Stimulated activated CD4-positive, alpha-beta T cell treated with anti-CD3 and anti-CD28 coated beads, TNF-alpha, amount 100 ng/mL, for 4 hours (primary cell): ENCODE measurements around the gene GNB1L.
"Not testable (repeated sequence)": the region's sequence is repeated elsewhere in the genome, so short reads cannot be mapped to it uniquely, and the experiment has no call there.

Source experiments
- DNase-seq, 3 experiments: peaks; one replicate each; pipeline ENCODE4 v3.0.0-alpha.2; 2020; ENCODE audit warnings: low read depth in 3 of 3

GNB1L gene

DNA sequence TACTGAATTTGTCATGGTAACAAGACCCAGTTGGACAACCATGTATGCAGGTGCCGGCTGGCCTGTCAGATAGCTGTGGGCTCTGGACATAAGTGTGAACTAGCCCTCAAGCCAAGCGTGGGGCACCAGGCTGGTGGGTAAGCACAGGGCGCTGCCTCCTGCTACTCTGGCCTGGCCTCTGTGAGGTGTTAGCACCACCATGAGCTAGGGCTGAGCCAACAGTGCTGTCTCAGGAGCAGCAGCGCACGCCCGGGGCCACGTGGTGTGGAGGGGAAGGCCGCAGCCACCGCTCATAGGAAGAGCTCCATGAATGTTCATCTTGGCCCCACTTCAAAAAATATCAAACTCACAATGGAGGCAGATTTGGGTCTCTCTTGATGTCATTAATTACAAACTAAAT lies 35.3 kb upstream of the GNB1L start:
- DNase-seq = peak in 1 of 3 experiments; percentile 31

DNA sequence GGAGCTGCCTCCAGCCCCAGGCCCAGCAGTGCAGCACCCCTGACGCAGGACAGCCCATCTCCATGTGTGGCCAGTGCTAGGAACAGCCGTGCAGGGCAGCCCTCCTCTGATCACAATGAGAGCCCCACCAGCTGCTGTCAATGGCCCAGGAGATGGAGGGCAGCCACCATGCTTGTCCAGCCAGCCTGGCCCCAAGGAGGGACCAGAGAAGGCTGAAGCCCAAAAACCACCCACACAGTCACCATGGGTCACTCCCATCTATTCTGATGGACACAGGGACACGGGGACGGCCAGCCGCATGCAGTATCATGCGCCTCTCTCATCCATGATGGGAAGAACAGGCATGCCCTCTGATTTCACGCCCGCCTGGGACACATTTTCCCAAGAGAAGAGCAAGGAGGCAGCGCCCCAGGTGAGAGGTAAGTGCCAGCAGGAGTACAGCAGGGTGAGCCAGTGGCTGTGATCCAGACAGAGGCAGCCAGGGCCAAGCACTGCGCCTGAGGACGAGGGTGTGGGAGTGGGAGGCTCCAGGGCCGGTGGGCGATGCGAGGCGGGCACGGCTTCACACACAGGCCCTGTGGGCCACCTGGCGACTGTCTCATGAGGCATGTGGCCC lies 33.6 kb upstream of the GNB1L start:
- no peak for DNase-seq

DNA sequence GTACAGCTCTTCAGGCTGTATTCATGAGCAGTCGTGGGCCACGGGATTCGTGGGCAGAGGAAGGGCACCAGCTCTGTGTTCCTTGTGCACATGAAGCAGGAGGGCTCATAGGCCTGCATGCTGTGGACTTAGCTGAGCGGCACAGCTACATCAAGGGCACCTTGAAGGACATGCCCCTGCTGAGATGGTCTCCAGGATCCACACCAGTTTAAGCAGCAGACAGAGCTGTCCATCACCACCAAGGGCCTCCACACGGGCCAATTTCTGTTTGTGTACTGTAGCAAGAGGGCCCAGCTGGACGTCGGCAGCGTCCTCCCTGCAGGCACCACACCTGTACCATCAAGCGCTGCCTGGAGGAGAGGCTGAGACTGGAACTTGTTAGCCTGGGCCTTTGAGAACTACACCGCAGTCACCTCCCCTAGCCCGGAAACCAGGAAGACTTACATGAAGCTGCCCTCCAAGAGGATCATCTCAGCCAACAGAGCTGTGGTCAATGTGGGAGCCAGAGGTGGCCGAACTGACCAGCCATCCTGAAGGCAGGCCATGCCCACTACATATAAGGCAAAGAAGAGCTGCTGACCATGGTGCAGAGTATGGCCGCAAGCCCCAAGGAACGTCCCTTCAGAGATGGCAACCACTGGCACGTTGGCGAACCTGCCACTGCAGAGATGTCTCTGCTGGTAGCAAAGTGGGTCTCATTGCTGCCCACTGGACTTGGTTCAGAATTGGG lies 32.7 kb upstream of the GNB1L start:
- DNase-seq = no peak

DNA sequence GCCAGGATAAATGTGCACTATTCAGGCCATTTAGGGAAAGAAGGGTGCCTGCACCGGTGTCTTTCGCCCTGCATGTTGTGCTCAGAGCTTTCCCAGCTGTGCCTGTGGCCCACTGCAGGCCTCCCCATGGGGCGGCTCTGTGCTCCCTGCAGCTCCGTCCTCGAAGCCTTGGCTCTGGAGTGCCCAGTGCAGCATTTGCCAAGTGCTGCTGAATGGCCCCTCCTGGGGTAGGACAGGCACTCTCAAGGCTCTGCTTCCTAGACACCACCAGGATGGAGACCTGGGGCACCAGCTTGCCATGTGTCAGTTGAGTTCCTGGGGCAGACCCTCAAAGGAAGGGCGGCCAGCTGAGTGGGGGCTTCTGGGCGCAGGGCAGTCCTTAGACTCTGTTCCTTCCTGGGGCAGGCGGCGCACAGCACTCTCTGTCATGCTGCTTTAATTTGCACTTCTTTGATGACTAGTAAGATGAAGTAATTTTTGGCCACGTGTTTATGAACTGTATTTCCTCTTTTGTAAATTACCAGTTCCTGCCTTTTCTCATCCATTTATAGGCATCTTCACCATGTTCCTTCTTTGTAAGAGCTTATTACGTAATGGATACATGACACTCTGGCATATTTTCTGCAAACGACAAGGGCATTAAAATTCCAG lies 32.1 kb upstream of the GNB1L start:
- DNase-seq = peak in 1 of 3 experiments; percentile 20

DNA sequence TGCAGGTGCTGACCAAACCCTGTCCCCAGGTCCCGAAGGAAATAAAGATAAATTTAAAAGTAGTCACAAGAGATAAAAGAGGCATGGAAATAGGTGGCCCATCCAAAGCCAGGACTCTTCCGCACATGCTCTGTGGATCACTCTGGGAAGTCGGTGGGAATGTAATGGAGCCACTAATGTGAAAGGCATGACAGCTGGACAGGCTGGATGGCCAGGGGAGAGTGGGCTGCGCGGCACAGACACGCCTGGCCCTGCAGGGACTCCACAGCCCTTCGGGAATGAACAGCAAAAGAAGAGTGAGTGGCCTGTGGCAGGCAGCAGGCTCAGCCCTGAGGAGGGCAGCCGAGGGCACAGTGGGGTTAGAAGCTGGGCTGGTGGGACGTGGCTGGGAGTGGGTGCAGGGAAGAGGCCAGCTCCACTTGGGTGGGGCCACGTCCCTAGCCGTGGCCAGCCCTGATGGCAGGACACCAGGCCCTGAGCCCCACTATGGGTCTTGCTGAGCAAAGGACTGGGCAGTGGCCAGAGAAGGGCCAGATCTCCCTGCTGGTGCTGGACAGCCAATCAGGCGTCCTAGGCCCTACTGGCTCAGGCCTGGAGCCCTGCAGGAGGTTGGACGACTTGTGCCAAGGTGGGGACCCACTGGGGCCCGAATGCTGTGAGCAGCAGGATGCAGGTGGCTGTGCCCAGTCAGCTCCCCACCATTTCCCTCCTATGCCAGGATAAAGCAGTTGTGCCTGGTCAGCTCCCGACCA lies 31.3 kb upstream of the GNB1L start:
- DNase-seq = no peak

DNA sequence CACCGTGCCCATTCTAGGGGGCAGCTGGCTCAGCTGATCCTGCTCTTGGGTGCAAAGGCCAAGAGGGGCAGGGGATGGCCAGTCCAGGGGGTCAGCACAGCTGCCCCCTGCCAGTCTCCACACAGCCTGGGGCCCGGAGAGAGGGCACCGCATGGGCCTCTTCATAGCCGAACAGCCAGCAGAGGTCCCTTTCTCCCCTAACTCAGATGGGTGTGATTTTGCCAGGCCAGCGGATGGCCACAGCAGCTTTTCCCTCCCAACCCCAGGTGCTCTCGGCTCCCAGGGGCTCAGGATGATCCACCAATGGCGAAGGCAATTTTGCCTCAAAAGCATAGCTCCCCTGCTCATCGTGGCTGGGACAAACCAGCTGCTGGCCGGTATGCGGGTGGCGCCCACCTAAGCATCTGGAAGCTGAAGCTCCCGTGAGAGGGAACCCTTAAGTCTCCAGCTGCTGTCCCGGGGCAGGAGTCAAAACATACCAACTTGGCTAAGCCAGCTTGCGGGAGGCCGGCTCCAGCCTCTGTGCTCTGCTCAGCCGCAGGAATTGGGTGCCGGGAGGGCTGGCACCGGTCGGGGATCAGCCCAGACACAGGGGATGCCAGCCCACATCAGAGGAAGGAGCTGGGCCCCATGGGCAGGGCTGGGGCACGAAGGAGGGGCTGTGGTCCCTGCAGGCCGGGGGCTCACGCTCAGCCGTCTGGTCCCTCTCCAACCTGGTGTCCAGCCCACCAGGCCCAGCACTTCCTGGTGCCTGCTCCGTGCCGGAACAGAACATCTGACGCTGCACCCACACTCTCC lies 30.5 kb upstream of the GNB1L start:
- DNase-seq = no peak

DNA sequence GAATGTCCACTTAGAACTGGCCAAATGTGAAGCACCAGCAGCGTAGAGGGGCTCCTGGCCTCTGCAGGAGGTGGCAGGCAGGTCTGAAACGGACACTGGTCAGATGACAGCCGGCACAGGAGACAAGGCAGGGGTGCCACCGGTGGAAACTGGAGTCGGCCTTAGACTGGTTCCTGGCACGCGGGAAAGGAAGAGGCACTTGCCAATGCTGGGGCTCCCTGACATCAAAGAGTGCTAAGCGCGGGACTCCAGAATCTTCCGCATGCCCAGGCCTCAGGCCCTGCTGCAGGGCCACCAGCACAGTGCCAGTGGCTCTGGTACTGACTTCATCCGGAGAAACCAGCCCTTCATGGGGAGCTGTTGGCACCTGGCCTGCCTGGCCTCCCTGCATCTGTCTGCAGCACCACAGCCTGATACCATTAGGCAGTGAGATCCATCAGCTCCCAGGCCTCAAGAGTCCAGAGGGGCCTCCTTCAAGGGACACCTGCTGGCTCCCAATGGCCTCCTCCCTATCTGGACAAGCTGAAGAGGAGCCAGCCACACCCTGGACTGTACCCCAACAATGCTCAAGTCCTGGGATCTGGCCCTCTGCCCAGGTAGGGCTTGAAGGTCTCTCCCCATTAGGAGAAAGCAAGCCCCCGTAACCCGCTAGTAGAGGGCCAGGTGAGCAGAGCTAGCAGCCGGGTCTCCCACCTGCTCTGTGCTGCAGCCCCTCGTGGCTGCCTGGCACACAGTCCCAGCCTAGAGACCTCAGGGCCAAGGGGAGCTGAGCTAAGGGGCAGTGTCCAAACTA lies 29.7 kb upstream of the GNB1L start:
- DNase-seq = no peak

DNA sequence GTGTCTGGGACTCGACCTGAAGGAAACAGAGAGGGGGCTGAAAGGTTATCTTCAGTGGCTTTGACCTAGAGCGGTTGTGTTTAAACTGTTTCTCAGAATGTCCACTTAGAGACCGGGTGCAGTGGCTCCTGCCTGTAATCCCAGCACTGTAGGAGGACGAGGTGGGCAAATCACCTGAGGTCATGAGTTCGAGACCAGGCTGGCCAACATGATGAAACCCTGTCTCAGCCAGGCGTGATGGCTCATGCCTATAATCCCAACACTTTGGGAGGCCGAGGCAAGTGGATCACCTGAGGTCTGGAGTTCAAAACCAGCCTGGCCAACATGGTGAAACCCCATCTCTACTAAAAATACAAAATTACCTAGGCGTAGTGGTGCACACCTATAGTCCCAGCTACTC lies 28.8 kb upstream of the GNB1L start:
- not testable (repeated sequence) for DNase-seq

DNA sequence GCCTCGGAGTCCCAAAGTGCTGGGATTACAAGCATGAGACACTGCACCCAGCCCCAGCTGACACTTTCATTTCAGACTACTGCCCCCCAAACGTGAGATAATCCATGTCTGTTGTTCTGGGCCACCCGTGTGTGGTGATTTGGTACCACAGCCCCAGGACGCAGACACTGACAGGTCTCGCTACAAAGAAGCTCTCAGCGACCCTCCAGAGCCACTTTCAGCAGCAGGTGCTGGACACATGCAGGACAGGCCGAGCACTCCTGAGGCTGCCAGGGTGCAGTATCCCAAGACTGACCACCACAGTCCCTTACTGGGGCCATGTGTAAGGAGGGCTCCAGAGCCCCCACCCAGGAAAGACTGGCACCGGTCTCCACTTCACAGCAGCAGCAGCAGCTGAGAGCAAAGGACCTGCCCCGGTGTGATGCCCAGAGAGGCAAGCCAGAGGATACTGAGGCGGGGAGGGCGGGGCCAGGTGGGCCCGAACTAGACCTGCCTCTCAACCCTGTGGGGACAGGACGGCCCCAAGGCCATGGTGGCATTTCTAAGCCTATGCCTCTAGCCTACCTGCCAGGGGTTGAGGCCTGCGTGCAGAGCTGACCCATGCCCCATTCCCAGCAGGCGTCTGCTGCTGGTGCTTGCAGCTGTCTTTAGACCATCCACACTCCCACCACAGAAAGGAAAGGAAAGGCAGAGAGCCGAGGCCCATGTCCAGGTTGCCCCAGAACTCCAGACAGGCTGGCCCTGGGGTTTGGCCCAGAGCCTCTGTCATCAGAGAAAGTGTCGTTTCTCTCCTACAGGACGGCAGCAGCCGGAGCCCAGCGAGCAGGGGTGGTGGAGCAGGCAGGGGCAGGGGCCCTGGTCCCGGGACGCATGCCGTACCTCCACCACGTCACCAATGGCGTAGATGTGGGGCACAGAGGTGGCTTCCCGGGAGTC lies 28.0 kb upstream of the GNB1L start:
- DNase-seq = no peak

DNA sequence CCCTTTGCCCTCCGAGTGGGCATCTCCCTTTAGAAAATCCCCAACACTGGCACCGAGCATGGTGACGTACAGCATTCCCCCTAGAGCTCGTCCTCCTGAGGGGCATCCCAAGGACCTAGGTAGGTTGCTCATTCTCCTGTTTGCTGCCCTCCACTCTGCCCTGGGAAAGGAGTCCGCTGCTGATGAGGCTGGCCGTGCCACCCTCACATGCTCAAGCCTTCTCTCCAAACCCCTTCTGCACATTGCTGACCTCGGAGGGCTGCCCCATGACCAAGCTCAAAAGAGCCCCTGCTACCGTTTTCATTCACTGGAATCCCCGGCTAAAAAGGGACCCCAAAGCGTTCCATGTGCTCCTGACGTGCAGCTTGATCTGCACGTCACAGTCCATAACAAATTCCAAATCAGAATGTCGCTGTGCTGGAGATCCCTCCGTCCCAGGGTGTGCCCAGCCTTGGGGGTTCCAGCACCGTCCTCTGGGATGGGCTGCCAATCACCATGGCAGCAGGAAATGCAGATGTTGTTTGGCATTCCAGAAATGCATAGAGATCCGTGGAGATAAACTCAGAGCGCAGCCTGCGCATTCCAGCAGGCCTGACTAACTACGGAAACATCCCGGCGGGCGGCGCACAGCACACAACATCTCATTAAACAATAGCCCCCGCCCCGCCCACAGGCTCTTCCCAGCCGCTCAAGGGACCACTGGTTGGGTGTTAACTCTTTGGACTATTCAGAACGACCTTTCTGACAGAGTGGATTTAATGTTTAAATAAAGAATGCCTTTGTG lies 26.3 kb upstream of the GNB1L start:
- no peak for DNase-seq

DNA sequence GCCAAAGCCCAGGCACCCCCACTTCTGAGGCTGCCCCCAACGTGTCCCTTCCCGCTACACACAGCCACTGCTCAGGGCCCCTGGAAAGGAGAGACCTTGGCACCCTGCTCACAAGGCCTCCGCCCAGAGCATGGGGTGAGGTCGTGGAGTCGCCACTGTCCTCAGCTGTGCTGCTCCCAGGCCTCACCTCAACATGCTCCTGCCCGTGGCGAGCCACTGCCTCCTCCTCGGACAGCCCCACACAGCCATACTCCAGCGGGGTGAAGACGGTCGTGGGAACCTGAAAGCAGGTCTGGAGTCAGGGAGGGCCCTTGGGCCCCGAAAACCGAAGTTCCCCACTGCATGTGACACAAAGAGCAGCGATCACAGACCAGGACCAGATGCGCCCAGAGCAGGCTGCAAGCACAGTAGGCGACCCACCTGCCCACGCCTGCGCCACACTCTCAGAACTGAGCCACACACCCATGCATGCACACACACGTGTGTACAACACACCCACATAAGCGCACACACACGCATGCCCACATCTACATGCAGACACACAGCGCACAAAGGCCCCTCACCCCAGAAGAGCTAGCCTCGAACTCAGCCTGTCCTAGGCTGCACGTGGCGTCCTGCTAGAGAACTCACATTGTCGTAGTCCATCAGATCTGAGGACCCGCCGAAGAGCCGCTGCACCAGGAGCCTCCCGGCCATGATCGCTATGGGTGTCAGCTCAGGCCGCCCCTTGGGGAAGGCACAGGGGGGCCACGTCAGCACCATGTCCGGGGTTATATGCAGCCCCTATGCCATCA lies 25.5 kb upstream of the GNB1L start:
- DNase-seq = no peak

DNA sequence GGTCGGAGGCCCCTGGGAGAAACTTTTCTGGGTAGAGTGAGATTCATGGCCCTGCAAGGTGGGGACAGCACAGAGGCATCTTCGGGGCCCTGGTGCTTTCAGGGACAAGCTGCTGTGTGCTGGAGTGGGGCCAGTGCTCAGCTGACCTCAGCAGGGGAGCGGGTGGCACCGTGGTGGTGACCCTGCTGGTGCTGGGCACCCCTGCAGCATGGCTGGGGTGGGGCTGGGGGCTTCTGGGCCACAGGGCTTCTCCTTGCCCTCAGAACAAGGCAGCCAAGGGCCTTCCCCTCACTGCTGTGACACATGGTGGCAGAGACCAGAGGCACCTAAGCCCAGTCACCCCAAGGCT lies 24.9 kb upstream of the GNB1L start:
- DNase-seq = no peak

DNA sequence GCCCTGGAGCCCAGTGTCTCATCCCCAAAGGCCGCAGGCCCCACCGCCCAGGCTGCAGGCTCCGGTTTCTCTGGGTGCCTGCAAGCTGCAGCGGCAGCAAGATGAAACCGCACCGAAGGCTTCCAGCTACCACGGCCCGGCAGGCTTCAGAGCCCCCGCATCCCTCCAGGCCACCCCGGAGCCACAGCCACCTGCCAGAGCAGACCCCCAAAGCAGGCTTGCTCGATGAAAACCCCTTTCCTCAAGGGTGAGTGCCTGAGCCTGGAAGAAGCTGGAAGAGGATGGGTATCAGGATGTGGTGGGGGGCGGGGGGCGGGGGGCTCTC lies 24.5 kb upstream of the GNB1L start:
- DNase-seq = no peak

DNA sequence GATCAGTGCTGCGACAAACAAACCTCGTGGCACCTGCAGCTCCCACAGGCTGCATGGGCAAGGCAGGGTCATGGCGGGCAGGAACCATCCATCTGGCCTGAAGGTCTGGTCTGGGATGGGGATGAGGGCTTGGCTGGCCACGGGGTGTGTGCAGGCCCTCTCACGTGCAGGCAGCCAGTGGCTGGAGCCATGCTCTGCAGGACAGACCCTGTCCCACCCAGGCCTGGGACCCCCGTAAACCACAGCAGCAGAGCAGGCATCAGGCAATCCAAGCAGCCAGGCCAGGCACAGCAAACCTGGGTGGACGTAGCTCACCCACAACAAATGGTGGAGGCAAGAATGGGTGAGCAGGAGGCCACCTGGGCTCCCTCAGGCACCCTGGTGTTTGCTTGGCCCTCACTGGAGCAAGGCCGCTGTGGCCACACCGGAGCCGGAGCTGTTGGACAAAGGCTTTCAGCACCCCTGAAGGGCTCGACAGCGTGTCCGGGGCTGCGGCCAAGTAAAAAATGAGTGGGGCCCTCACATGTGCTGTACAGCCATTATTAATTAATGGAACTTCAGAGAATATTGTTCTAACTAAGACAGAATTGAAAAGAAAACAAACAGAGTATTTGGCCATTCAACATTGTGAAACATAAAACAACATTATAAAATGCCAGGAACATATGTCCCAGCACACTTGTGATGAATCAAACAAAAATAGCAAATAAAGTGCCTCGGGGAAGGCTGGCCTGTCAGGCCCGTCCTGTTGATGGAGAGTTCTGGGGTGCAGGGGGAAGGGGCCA lies 24.0 kb upstream of the GNB1L start:
- no peak for DNase-seq

DNA sequence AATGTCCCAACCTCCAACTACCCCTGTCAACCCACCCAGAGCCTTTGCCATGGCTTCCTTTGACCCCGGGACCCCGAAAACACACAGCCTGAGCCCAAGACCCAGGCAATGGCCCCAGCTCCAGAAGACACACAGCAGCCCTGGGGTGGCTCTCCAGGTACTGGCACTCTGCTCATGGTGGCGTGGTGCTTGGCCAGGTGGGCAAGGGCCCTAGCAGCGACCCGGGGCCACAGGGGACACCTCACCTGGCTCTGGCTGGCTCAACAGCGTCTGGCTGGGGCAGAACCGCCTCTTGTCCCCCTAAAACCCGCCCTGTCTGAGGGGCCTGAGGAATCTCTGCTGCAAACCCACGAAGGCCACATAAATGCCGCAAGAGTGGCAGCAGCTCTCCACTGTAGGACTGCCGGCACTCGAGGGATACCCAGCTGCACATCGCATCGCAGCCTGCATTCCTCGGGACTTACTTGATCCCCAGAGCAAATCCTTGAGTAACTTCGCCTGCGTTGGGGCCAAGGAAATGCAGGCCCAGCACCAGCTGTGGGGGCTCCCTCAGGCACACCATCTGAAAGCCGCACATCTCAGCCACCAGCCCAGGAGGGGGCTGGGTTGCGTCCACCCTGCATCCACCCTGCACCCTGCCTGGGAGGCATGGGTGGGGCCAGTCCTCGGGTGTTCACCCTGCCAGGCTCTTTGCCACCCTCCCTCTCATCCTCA lies 23.1 kb upstream of the GNB1L start:
- DNase-seq = no peak

DNA sequence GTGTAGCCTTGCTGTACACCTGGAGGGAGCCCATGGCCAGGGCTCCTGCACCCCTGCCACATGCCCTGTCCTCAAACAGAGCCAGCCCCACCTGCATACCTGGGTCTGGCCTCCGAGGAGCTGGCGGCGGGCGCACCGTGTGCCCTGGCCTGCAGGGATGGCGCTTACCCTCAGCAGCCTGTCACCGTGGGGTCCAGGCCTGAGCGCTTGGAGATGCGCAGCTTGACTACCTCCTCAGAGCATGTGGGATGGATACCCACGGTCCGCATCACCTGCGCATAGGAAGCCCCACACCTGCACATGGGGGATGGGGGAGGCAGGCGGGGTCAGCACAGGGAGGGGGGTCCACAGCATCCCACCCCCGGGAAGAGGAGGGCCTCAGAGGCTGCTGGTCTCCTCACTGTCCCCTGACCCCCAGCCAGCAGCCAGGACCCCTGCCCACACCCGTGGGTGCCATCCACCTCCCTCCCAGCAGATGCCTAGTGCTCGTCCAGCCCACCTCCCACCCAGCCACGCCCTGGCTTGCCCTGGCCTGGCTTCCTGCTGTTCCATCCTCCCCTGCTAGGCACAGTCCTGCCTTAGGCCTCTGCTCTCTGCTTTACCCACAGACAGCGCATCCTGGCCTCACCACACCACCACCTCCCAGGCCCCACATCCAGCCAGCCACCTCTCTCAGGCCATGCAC lies 22.4 kb upstream of the GNB1L start:
- DNase-seq = no peak
